Mesenchymal stem cell (in vitro differentiated cells and primary cell): ENCODE results near the gene TPST2.

Source experiments
- DNase-seq: peaks from one replicate; pipeline ENCODE4 v3.0.0-alpha.2; 2013
- H2AFZ ChIP-seq: one replicate; pipeline ENCODE4 v1.6.1; 2013; ENCODE audit warnings: low read depth, mild to moderate bottlenecking, control low read depth, inconsistent platforms, low read length, moderate library complexity
- H2AK5ac ChIP-seq: 2 replicates; pipeline ENCODE4 v1.6.1; 2013; ENCODE audit warnings: low read length, moderate library complexity, mild to moderate bottlenecking, inconsistent platforms; ENCODE audit not compliant: severe bottlenecking
- H2BK120ac ChIP-seq: one replicate; pipeline ENCODE4 v1.6.1; 2013; ENCODE audit warnings: low read depth, mild to moderate bottlenecking, inconsistent platforms, low read length, moderate library complexity
- H2BK12ac ChIP-seq, 2 experiments: one replicate each; pipeline ENCODE4 v1.6.1; 2013; ENCODE audit warnings: inconsistent platforms in 2 of 2, low read length in 2 of 2, mild to moderate bottlenecking in 2 of 2, moderate library complexity in 2 of 2, control low read depth in 1 of 2
- H2BK15ac ChIP-seq: one replicate; pipeline ENCODE4 v1.6.1; 2013; ENCODE audit warnings: mild to moderate bottlenecking, low read depth, inconsistent platforms; ENCODE audit not compliant: poor library complexity, severe bottlenecking
- H2BK5ac ChIP-seq: 2 replicates; pipeline ENCODE4 v1.6.1; 2013; ENCODE audit warnings: low read depth, mild to moderate bottlenecking, low read length, control low read depth, inconsistent platforms; ENCODE audit not compliant: poor library complexity, severe bottlenecking
- H3K14ac ChIP-seq, 2 experiments: one replicate each; pipeline ENCODE4 v1.6.1; 2013; ENCODE audit warnings: inconsistent platforms in 2 of 2, low read length in 2 of 2, control low read depth in 1 of 2, mild to moderate bottlenecking in 1 of 2, moderate library complexity in 1 of 2
- H3K18ac ChIP-seq, 2 experiments: one replicate each; pipeline ENCODE4 v1.6.1; 2013; ENCODE audit warnings: inconsistent platforms in 2 of 2, low read length in 2 of 2, control low read depth in 1 of 2, low read depth in 1 of 2, mild to moderate bottlenecking in 1 of 2
- H3K23ac ChIP-seq, 2 experiments: one replicate each; pipeline ENCODE4 v1.6.1; 2013; ENCODE audit warnings: inconsistent platforms in 2 of 2, low read length in 2 of 2, mild to moderate bottlenecking in 2 of 2, moderate library complexity in 2 of 2, control low read depth in 1 of 2
- H3K27ac ChIP-seq: 2 replicates; pipeline ENCODE4 v1.5.1; 2013; ENCODE audit warnings: mild to moderate bottlenecking, moderate library complexity, low read length, control low read depth, inconsistent platforms; ENCODE audit not compliant: poor library complexity, severe bottlenecking
- H3K27me3 ChIP-seq, 2 experiments: 2 replicates each; pipeline versions ENCODE4 v1.6.1 to v1.7.0; 2013; ENCODE audit warnings: low read length in 2 of 2, mild to moderate bottlenecking in 2 of 2, moderate library complexity in 2 of 2, control low read depth in 1 of 2, inconsistent platforms in 1 of 2; ENCODE audit not compliant: control insufficient read depth in 1 of 2, insufficient read depth in 1 of 2
- H3K36me3 ChIP-seq, 2 experiments: 2 replicates each; pipeline versions ENCODE4 v1.6.1 to v1.7.0; 2013; ENCODE audit warnings: low read length in 2 of 2, control low read depth in 1 of 2, inconsistent platforms in 1 of 2, low read depth in 1 of 2, mild to moderate bottlenecking in 1 of 2; ENCODE audit not compliant: insufficient read depth in 2 of 2, control insufficient read depth in 1 of 2
- H3K4ac ChIP-seq, 2 experiments: one replicate each; pipeline ENCODE4 v1.6.1; 2013; ENCODE audit warnings: inconsistent platforms in 2 of 2, low read length in 2 of 2, mild to moderate bottlenecking in 2 of 2, moderate library complexity in 2 of 2, control low read depth in 1 of 2, low read depth in 1 of 2
- H3K4me1 ChIP-seq: 2 replicates; pipeline ENCODE4 v1.6.1; 2013; ENCODE audit warnings: low read depth, low read length, control low read depth; ENCODE audit not compliant: control insufficient read depth, insufficient read depth
- H3K4me2 ChIP-seq: 2 replicates; pipeline ENCODE4 v1.6.1; 2013; ENCODE audit warnings: low read length, mild to moderate bottlenecking, inconsistent platforms; ENCODE audit not compliant: poor library complexity, severe bottlenecking
- H3K4me3 ChIP-seq, 2 experiments: 2 replicates each; pipeline versions ENCODE4 v1.5.1 to v1.7.0; 2013; ENCODE audit warnings: low read length in 2 of 2, mild to moderate bottlenecking in 2 of 2, control low read depth in 1 of 2, low read depth in 1 of 2; ENCODE audit not compliant: insufficient read depth in 1 of 2
- H3K79me1 ChIP-seq: replicated peaks from 2 replicates; pipeline ENCODE4 v1.6.1; 2013; ENCODE audit warnings: mild to moderate bottlenecking, control low read depth, low read length, inconsistent platforms; ENCODE audit not compliant: poor library complexity, severe bottlenecking
- H3K9ac ChIP-seq: 2 replicates; pipeline ENCODE4 v1.7.0; 2013; ENCODE audit warnings: mild to moderate bottlenecking, low read length, moderate library complexity
- H3K9me3 ChIP-seq: 2 replicates; pipeline ENCODE4 v1.7.0; 2013; ENCODE audit warnings: mild to moderate bottlenecking, low read length; ENCODE audit not compliant: control insufficient read depth
- H4K8ac ChIP-seq: one replicate; pipeline ENCODE4 v1.6.1; 2013; ENCODE audit warnings: inconsistent platforms, mild to moderate bottlenecking, low read length, moderate library complexity
- H4K91ac ChIP-seq: one replicate; pipeline ENCODE4 v1.6.1; 2013; ENCODE audit warnings: mild to moderate bottlenecking, low read length, inconsistent platforms
- WGBS: methylation state at CpG from one replicate; pipeline ENCODE4 v1.1.7; 2013; ENCODE audit warnings: mixed read lengths; 5-methylcytosine and 5-hydroxymethylcytosine counted together

The TPST2 gene

DNA sequence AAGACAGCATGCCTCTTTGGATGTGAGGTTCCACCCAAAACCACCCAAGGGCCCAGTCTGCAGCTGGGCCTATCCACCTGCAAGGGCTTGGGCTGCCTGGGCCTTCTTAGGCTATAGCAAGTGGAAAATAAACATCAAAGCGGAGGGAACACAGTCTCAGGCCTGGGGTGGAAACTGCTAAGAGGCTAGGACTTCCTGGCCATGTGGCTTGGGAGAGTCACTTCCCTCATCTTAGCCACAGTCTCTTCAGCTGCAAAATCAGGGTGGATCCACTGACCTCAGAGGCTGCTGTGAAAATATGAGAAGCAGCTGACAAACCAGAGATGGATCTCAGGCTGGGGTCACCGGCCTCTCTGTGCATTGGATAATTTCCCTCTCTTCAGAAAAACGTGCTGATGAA is 47.1 kb downstream of the TPST2 start:
- WGBS = 80% methylated on average over 3 of the region's 3 CpGs

DNA sequence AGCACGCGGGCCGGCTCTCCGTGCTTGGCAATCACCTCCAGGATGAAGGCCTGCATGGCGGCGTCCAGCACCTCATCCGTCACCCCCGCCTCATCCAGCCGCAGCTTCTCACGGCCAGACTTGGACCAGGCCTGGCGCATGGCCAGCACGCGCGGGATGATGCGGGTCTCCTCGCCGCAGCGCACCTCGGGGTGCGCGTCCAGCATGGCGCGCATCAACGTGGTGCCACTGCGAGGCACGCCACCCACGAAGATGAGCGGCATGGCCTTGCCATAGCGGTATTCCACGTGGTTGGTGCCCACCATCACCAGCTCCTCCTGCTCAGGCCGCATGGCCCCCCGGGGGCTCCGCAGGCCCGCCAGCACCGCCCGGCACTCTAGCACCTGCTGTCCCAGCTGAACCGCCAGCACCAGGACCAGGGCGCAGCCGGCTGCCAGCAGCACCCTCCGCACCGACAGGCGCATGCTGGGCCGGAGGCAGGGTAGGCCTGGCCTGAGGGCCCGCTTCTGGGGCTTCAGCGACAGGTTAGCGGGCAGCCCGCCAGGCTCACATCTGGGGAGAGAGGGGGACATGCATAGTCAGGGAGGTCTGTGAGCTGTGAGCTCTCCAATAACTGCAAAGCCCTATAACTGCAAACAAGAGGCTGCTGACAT is 48.6 kb downstream of the TPST2 start:
- H3K4ac ChIP-seq = no peak overlapping the region
- H2BK5ac ChIP-seq = no peak overlapping the region
- H3K4me3 ChIP-seq = no peak overlapping the region
- no peak overlapping the region for H3K4me2 ChIP-seq
- 97% methylated on average over 47 of the region's 47 CpGs for WGBS
- no peak for DNase-seq
- H3K27ac ChIP-seq = no peak overlapping the region
- no peak overlapping the region for H3K9ac ChIP-seq
- no peak overlapping the region for H2BK15ac ChIP-seq
- peak overlapping the region; percentile 45 for H4K91ac ChIP-seq
- H3K23ac ChIP-seq = no peak overlapping the region
- no peaks in the 10 kb centered on the region for H3K9me3 ChIP-seq
- H2BK12ac ChIP-seq = no peak overlapping the region
- H3K36me3 ChIP-seq = peaks cover 33 to 36% of the 10 kb centered on the region in 2 experiments
- no peak overlapping the region for H3K14ac ChIP-seq
- no peak overlapping the region for H2BK120ac ChIP-seq
- H2AFZ ChIP-seq = no peak overlapping the region
- H3K18ac ChIP-seq = no peak overlapping the region
- no peak overlapping the region for H4K8ac ChIP-seq
- H3K79me1 ChIP-seq = peaks cover 27% of the 10 kb centered on the region
- H3K4me1 ChIP-seq = peaks cover 3% of the 10 kb centered on the region
- H2AK5ac ChIP-seq = no peak overlapping the region
- H3K27me3 ChIP-seq = no peaks in the 10 kb centered on the region

More for the DNA sequence above, 47.1 kb downstream of the TPST2 start:
- no peak overlapping the region for H3K18ac ChIP-seq
- no peak overlapping the region for H3K4ac ChIP-seq
- H2BK12ac ChIP-seq = no peak overlapping the region
- H3K14ac ChIP-seq = no peak overlapping the region
- no peak overlapping the region for H2AFZ ChIP-seq
- no peaks in the 10 kb centered on the region for H3K9me3 ChIP-seq
- no peak overlapping the region for H3K27ac ChIP-seq
- H3K27me3 ChIP-seq = no peaks in the 10 kb centered on the region
- no peak for DNase-seq
- peaks cover 3% of the 10 kb centered on the region for H3K4me1 ChIP-seq
- H3K36me3 ChIP-seq = peaks cover 25 to 32% of the 10 kb centered on the region in 2 experiments
- no peak overlapping the region for H2BK120ac ChIP-seq
- H2AK5ac ChIP-seq = no peak overlapping the region
- no peak overlapping the region for H3K23ac ChIP-seq
- peaks cover 27% of the 10 kb centered on the region for H3K79me1 ChIP-seq
- H3K4me2 ChIP-seq = no peak overlapping the region
- H2BK5ac ChIP-seq = no peak overlapping the region
- no peak overlapping the region for H4K91ac ChIP-seq
- no peak overlapping the region for H3K4me3 ChIP-seq
- no peak overlapping the region for H3K9ac ChIP-seq
- no peak overlapping the region for H4K8ac ChIP-seq
- H2BK15ac ChIP-seq = no peak overlapping the region

GRCh38 chr22:26540119-26540518 is 49.8 kb downstream of the TPST2 start:
- Histone ChIP-seq H3K27ac (no peak overlapping the region), H3K23ac (no peak overlapping the region), H4K8ac (no peak overlapping the region), H3K9ac (no peak overlapping the region), H3K4me1 (peaks cover 3% of the 10 kb centered on the region), H2BK12ac (no peak overlapping the region), H4K91ac (no peak overlapping the region), H3K4ac (no peak overlapping the region), H3K14ac (no peak overlapping the region), H3K36me3 (peaks cover 38 to 39% of the 10 kb centered on the region in 2 experiments), H2BK5ac (no peak overlapping the region), H2BK120ac (no peak overlapping the region), H3K18ac (no peak overlapping the region), H3K4me3 (no peak overlapping the region), H2BK15ac (no peak overlapping the region), H2AFZ (no peak overlapping the region), H3K9me3 (no peaks in the 10 kb centered on the region), H2AK5ac (no peak overlapping the region), H3K4me2 (no peak overlapping the region), H3K79me1 (peaks cover 22% of the 10 kb centered on the region), H3K27me3 (no peaks in the 10 kb centered on the region)
- no peak for DNase-seq
- 92% methylated on average over 2 of the region's 2 CpGs for WGBS

DNA sequence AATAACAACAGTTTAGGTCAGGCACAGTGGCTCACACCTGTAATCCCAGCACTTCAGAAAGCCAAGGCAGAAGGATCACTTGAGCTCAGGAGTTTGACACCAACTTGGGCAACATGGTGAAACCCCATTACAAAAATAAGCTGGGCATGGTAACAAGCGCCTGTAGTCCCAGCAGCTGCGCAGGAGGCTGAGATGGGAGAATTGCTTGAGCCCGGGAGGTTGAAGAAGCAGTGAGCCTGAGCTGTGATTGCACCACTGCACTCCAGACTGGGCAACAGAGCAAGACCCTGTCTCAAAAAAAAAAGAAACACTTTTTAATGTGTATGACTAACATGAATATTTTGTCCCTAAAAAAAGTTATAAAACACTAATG is 53.2 kb downstream of the TPST2 start:
- no peak overlapping the region for H2BK12ac ChIP-seq
- H3K36me3 ChIP-seq = peaks cover 28 to 38% of the 10 kb centered on the region in 2 experiments
- 100% methylated on average over 3 of the region's 3 CpGs for WGBS
- no peak for DNase-seq
- no peaks in the 10 kb centered on the region for H3K27me3 ChIP-seq
- H3K27ac ChIP-seq = no peak overlapping the region
- no peak overlapping the region for H3K18ac ChIP-seq
- H3K14ac ChIP-seq = no peak overlapping the region
- H3K9me3 ChIP-seq = no peaks in the 10 kb centered on the region
- no peak overlapping the region for H2BK5ac ChIP-seq
- no peak overlapping the region for H2AK5ac ChIP-seq
- H3K4me2 ChIP-seq = no peak overlapping the region
- H4K91ac ChIP-seq = no peak overlapping the region
- no peak overlapping the region for H4K8ac ChIP-seq
- no peak overlapping the region for H3K9ac ChIP-seq
- H2BK120ac ChIP-seq = no peak overlapping the region
- H2AFZ ChIP-seq = no peak overlapping the region
- no peak overlapping the region for H2BK15ac ChIP-seq
- peaks cover 10% of the 10 kb centered on the region for H3K79me1 ChIP-seq
- peaks cover 3% of the 10 kb centered on the region for H3K4me1 ChIP-seq
- no peak overlapping the region for H3K4me3 ChIP-seq
- H3K4ac ChIP-seq = no peak overlapping the region
- H3K23ac ChIP-seq = no peak overlapping the region
